Gastrocnemius medialis (tissue), 4 donors: ENCODE measurements around the gene LRMDA. TPM values are rescaled to one million over a fixed set of nuclear protein-coding genes. Genes with fewer than 3 reads are reported as not detected.

Source experiments
- ATAC-seq, 2 donors: fragments of 150-250 bp; one replicate each; pipeline ENCODE4 v1.9.1; 2016
- DNase-seq, 2 donors: peaks; one replicate each; pipeline ENCODE4 v3.0.0-alpha.2; 2019
- H3K27ac ChIP-seq, 4 donors: fragments of 200-600 bp; sonication (generic); 1 replicate in 1 of 4; 2 replicates in 3 of 4; pipeline ENCODE4 v1.5.1; 2016 to 2018; ENCODE audit warnings: mild to moderate bottlenecking in 2 of 4, moderate library complexity in 1 of 4
- H3K27me3 ChIP-seq, 3 donors: fragments of 200-600 bp; sonication (generic) in 2 of 3; 1 replicate in 1 of 3; 2 replicates in 2 of 3; pipeline versions ENCODE4 v1.5.1 to v1.6.0; 2016 to 2019; ENCODE audit warnings: mild to moderate bottlenecking in 1 of 3, moderate library complexity in 1 of 3
- H3K36me3 ChIP-seq, 2 donors: fragments of 200-600 bp; sonication (generic) in 1 of 2; one replicate each; pipeline ENCODE4 v1.5.1; 2017 to 2018
- H3K4me1 ChIP-seq, 2 donors: fragments of 200-600 bp; sonication (generic) in 1 of 2; one replicate each; pipeline ENCODE4 v1.5.1; 2016 to 2017; ENCODE audit warnings: mild to moderate bottlenecking in 2 of 2
- H3K4me3 ChIP-seq, 4 donors: fragments of 200-600 bp; sonication (generic) in 3 of 4; 1 replicate in 1 of 4; 2 replicates in 3 of 4; pipeline ENCODE4 v1.5.1; 2016 to 2019; ENCODE audit warnings: mild to moderate bottlenecking in 2 of 4
- H3K9me3 ChIP-seq, 3 donors: fragments of 200-600 bp; sonication (generic) in 2 of 3; 1 replicate in 1 of 3; 2 replicates in 2 of 3; pipeline ENCODE4 v1.5.1; 2016 to 2019
- CTCF ChIP-seq, 5 experiments: fragments of 450-650 bp in 3 of 5; fragments of 200-600 bp in 2 of 5; sonication (generic) in 2 of 5; IDR thresholded peaks in 4 of 5; conservative IDR thresholded peaks in 1 of 5; 1 replicate in 4 of 5; 2 replicates in 1 of 5; pipeline ENCODE4 v1.5.1; 2016 to 2019; ENCODE audit warnings: antibody characterized with exemption in 5 of 5, mild to moderate bottlenecking in 3 of 5, moderate library complexity in 3 of 5
- POLR2A ChIP-seq, 2 donors: fragments of 450-650 bp; IDR thresholded peaks; one replicate each; pipeline ENCODE4 v1.6.1; 2017; ENCODE audit warnings: antibody characterized with exemption in 2 of 2, mild to moderate bottlenecking in 2 of 2, moderate library complexity in 2 of 2
- in situ Hi-C, 4 donors: fragments of 200-750 bp; cut with MboI; loops; one replicate each; pipeline versions ENCODE4 v1.15.0 to v1.8.0; 2017; ENCODE audit warnings: low sequenced_read_pairs in 4 of 4
- intact Hi-C: fragments of 100-400 bp; cut with DNase I; formaldehyde crosslinking; loops from one replicate; pipeline ENCODE4 v1.15.1; 2023; ENCODE audit warnings: low total_unique reads
- total RNA-seq, 4 donors: library from RNA; depleted of rRNA; stranded (reverse); fragments of >200 nt; gene quantifications; one replicate each; pipeline versions ENCODE4 v1.1.0 to v1.2.3, GENCODE V29; 2016

Gene LRMDA
- total RNA-seq, 4 donors from 2014 or later: 0.80 to 4.5 (median 1.4) TPM

- H3K27me3 ChIP-seq: no peaks in the 10 kb centered on the region
- TF ChIP-seq CTCF (IDR thresholded peaks at IDR 0.05 in 4 of 5, conservative IDR thresholded peaks at IDR 0.05 in 1 of 5) (no peak), POLR2A (IDR thresholded peaks at IDR 0.05) (no peak)
- ATAC-seq (no peak), DNase-seq (no peak)
- no peaks in the 10 kb centered on the region for H3K4me1 ChIP-seq
- no peak overlapping the region for H3K4me3 ChIP-seq
- H3K9me3 ChIP-seq: no peaks in the 10 kb centered on the region
- H3K27ac ChIP-seq: no peak overlapping the region
- in situ Hi-C loops (loop anchor here in 1 of 4 donors (25.0 kb wide), 1 partner anchor 656 kb away; no protein-coding TSS in a partner anchor), intact Hi-C loops (no loop called here)
- H3K36me3 ChIP-seq: no peaks in the 10 kb centered on the region
Observed at GRCh38 chr10:76043261-76043660, 611.8 kb downstream of the LRMDA start.

GRCh38 chr10:76044751-76045150 is 613.3 kb downstream of the LRMDA start:
- Histone ChIP-seq H3K9me3 (no peaks in the 10 kb centered on the region), H3K36me3 (no peaks in the 10 kb centered on the region), H3K4me1 (no peaks in the 10 kb centered on the region), H3K27me3 (no peaks in the 10 kb centered on the region), H3K27ac (no peak overlapping the region), H3K4me3 (no peak overlapping the region)
- TF ChIP-seq POLR2A (IDR thresholded peaks at IDR 0.05): no peak
- TF ChIP-seq CTCF (IDR thresholded peaks at IDR 0.05 in 4 of 5, conservative IDR thresholded peaks at IDR 0.05 in 1 of 5): no peak
- ATAC-seq: no peak
- no peak for DNase-seq
- in situ Hi-C loops: loop anchor here in 1 of 4 donors (25.0 kb wide), 1 partner anchor 657 kb away; no protein-coding TSS in a partner anchor
- intact Hi-C loops: no loop called here

GRCh38 chr10:76045174-76045573 is 613.8 kb downstream of the LRMDA start:
- Histone ChIP-seq H3K36me3 (no peaks in the 10 kb centered on the region), H3K27ac (no peak overlapping the region), H3K4me3 (no peak overlapping the region), H3K9me3 (no peaks in the 10 kb centered on the region), H3K27me3 (no peaks in the 10 kb centered on the region), H3K4me1 (no peaks in the 10 kb centered on the region)
- intact Hi-C loops (no loop called here), in situ Hi-C loops (loop anchor here in 1 of 4 donors (25.0 kb wide), 1 partner anchor 658 kb away; no protein-coding TSS in a partner anchor)
- TF ChIP-seq POLR2A (IDR thresholded peaks at IDR 0.05) (no peak), CTCF (IDR thresholded peaks at IDR 0.05 in 4 of 5, conservative IDR thresholded peaks at IDR 0.05 in 1 of 5) (no peak)
- no peak for ATAC-seq
- no peak for DNase-seq

GRCh38 chr10:76047521-76047920 is 616.1 kb downstream of the LRMDA start:
- intact Hi-C loops (no loop called here), in situ Hi-C loops (loop anchor here in 1 of 4 donors (25.0 kb wide), 1 partner anchor 660 kb away; no protein-coding TSS in a partner anchor)
- Histone ChIP-seq H3K4me3 (no peak overlapping the region), H3K27me3 (no peaks in the 10 kb centered on the region), H3K9me3 (no peaks in the 10 kb centered on the region), H3K27ac (no peak overlapping the region), H3K36me3 (no peaks in the 10 kb centered on the region), H3K4me1 (no peaks in the 10 kb centered on the region)
- DNase-seq (no peak), ATAC-seq (no peak)
- TF ChIP-seq POLR2A (IDR thresholded peaks at IDR 0.05): no peak
- TF ChIP-seq CTCF (IDR thresholded peaks at IDR 0.05 in 4 of 5, conservative IDR thresholded peaks at IDR 0.05 in 1 of 5): no peak
